GM21529 (cell line): ENCODE data around the gene ANKEF1.
A peak's percentile ranks its signal among the peaks of the same experiment; 100 is the strongest.
"Not testable (repeated sequence)": the region's sequence is repeated elsewhere in the genome, so short reads cannot be mapped to it uniquely, and the experiment has no call there.

ENCODE experiments used
- ATAC-seq: cut with Tn5 transposase; IDR thresholded peaks from one replicate; pipeline ENCODE4 v1.9.1; 2021; ENCODE audit not compliant: unreplicated experiment

The ANKEF1 gene

DNA sequence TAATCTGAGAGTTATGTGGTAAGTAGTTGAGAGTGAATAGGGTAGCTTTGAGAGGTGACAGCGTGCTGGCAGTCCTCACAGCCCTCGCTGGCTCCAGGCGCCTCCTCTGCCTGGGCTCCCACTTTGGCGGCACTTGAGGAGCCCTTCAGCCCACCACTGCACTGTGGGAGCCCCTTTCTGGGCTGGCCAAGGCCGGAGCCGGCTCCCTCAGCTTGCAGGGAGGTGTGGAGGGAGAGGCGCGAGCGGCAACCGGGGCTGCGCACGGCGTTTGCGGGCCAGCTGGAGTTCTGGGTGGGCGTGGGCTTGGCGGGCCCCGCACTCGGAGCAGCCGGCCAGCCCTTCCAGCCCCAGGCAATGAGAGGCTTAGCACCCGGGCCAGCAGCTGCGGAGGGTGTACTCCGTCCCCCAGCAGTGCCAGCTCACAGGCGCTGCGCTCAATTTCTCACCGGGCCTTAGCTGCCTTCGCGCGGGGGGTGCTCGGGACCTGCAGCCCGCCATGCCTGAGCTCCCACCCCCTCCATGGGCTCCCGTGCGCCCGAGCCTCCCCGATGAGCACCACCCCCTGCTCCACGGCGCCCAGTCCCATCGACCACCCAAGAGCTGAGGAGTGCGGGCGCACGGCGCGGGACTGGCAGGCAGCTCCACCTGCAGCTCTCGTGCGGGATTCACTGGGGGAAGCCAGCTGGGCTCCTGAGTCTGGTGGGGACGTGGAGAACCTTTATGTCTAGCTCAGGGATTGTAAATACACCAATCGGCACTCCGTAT lies 3.2 kb upstream of the ANKEF1 start:
- ATAC-seq, result not testable (repeated sequence)

DNA sequence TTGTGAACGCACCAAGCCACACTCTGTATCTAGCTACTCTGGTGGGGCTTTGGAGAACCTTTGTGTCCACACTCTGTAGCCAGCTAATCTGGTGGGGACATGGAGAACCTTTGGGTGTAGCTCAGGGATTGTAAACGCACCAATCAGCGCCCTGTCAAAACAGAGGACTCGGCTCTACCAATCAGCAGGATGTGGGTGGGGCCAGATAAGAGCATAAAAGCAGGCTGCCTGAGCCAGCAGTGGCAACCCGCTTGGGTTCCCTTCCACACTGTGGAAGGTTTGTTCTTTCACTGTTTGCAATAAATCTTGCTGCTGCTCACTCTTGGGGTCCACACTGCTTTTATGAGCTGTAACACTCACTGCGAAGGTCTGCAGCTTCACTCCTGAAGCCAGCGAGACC lies 2.5 kb upstream of the ANKEF1 start:
- ATAC-seq, result not testable (repeated sequence)

DNA sequence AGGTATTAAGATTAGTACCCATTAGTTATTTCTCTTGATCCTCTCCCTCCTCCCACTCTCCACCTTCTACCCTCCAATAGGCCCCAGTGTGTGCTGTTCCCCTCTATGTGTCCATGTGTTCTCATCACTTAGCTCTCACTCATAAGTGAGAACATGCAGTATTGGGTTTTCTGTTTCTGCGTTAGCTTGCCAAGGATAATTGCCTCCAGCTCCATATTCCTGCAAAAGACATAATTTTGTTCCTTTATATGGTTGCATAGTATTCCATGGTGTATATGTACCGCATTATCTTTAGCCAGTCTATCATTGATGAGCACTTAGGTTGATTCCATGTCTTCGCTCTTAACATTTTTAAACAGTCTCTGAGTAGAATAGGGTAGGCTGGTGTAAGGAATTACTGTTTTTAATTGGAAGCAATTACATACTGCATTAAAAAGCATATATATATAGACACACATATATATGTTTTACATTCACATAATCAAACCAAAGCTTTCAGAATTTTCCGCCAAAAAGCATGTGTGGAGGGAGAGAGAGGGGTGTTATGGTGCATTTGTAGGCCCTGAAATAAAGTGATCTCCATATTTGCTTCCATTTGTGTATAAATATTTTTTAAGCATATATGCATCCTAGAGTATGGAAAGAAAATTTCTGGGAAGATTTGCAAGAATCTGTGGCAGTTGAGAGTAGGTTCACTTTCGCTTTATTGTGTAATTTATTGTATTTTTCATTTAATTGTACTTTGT lies 709 bp upstream of the ANKEF1 start:
- ATAC-seq, result no peak

DNA sequence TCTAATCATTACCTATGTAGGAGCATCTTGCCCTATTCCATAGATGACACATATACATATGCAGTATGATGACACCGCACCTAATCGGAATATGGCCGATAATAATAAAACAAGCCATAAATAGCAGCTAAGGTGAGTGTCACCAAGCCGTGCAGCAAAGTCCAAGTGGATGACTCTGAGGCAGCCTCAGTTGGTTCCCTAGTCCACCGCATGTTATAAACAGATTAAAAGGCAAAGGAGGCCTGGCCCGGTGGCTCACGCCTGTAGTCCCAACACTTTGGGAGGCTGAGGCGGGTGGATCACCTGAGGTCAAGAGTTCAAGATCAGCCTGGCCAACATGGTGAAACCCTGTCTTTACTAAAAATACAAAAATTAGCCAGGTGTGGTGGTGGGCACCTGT lies 1.5 kb downstream of the ANKEF1 start:
- ATAC-seq, result not testable (repeated sequence)

DNA sequence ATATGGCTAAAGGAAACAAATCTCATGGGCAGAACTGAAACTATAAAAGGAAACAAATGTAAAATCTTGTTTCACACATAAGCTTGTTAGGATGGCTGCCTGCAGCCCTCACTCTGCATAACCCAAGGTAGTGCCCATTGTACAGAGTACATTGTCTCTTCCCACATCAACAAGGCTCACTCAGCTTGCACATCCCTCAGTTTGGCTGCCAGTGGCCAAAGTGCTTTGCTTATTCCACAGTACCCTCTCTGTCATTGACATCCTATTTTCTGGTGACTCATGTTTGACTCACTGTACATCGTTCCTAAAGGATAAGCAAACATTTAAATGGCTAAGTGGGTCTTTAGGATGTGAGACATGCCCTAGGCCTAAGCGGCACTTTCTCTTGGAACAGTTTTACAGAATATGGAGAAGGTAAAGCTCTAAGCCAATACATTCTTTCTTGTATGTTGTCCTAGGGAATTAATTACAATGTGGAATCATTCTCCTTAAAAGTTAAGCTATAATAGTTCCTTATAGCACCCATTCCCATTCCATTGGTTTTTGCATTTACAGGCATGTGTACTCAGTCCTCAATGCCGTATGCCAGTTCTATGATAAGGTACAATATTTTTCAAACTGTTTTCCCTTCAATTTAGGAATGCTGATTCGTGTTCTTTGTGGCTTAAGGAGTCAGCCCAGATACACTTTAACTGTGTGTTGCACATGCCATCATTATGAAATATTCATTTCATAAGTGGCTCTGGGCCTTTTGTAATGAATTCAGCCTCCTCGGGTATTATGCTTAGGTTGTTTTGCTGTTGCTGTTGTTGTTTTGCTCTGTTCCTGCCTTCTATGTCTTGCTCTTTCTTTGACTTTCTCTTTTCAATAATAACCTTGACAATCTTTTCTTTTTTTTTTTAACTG lies 5.5 kb downstream of the ANKEF1 start:
- ATAC-seq, result no peak

DNA sequence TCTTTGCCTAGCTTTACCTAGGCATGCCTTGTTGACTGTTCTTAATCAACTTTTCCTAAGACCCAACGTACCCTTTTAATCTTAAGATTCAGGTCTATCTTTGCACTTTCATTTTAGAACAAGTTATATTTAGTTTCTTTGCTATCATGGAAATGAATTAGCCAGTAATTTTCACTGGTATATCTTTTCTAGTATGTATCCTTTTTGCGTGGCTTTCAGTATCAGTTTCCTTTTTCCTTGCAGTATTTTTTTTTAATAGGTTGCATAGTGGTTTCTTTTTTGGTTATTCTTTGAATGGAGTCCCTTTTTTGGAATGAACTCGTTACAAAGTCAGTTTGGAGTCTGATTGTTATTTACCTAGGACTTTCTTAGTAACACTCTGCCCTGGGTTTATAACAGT lies 7.3 kb downstream of the ANKEF1 start:
- ATAC-seq, result no peak

DNA sequence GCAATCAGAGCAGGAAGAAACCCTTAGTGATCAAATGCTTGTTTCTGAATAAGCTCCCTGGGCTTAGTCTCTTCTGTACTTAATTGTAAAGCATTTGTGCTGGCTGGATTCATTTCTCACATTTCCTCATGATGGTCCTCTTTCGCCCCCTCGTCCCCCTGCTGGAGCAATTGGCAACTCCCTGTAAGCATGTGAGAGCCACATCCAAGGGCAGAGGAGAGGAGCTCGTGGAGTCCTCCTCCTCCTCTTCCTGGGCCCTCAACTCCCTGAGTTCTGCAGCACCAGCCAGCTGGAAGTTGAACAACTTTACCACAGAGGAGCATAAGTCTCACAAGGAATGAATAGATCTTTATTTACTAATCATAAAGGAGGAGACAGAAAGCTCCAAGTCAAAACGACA lies 12.6 kb downstream of the ANKEF1 start:
- no peak for ATAC-seq

DNA sequence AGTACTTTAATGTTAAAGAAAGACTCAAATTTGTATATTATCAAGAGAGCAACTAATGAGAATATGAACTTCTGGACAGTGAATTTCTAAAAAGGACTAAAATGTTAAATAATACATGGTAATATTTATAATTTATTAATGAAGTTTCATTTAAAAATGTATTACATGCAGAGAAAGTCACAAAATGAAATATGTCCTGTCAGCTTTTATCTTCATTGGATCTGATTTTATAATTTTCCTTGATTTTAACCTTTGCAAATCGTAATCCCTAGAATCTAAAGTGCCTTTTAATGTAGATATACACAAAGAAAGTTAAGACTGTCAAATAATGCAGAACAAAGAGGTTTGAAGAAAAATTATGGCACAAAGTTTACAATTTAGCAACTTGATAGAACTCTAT lies 16.4 kb downstream of the ANKEF1 start:
- no peak for ATAC-seq

DNA sequence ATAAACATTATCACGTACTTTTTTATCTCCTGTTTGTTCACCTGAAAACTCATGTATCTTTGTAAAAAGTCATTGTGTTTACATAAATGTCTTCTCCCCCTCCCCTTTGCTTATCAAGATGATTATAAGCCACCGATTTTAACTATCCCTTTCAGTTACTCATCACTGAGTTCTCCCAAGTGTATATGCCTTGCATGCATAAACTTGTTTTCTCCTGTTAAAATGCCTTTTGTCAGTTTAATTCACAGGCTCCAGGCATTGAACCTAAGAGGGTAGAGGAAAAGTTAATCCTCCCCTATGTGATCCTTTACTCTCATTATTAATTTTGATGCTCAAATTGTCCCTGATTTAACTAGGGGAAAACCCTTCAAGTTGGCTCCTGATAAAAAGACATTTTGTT lies 24.2 kb downstream of the ANKEF1 start:
- no peak for ATAC-seq

DNA sequence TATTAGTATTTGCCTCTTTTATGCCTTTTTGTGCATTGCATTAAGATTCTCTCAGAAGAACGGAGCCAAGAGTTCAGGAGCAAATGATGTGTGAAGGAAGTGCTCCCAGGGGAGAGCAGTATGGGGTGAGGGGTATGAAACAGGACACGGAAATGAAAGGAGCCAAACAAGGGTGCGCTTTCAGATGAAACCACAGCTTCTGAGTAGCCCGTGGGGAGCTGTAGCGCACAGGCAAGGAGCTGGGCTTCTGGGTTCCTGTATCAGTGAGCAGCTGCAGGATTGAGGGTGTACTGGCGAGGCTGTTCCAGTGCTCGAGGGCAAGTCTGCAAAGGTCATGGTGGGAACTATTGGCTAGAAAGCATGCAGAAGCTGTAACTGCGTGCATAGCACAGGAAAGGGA lies 25.4 kb downstream of the ANKEF1 start:
- ATAC-seq, result peak; percentile 76

DNA sequence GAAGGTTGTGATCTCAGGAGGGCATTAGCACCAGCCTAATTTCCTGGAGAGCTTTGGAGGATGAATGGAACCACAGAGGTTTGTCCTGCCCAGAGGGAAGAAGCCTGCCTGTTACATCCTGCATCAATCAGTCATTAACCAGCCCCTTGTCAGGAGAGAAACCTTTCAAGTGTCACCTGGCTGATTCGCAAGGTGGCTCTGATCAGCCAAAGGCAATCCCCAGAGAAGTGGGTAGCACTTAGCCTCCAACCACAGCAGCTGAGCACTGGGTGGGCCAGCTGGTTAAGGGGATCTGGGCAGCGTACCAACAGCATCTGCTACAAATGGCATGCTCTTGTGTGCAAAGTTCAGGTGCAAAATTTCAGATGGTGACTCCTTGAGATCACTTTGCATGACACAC lies 26.9 kb downstream of the ANKEF1 start:
- no peak for ATAC-seq

DNA sequence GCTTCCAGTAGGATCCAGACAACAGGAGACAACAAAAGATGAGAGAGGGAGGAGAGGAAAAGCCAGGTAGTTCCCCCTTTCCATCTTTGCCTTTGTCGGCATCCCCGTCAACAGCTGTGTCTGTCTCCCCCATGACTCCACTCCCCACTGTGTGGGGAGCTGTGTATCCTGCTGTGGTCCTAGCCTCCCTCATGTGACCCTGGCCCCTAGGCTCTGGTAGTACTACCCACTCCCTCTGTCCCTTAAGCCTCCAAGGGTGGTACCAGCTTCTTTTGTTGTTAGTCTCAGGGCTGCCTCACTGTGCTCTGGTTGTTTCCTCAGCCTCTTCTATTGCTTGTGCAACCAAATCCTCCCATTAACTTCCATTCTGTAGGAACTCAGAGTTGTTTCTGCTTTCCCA lies 28.7 kb downstream of the ANKEF1 start:
- no peak for ATAC-seq

DNA sequence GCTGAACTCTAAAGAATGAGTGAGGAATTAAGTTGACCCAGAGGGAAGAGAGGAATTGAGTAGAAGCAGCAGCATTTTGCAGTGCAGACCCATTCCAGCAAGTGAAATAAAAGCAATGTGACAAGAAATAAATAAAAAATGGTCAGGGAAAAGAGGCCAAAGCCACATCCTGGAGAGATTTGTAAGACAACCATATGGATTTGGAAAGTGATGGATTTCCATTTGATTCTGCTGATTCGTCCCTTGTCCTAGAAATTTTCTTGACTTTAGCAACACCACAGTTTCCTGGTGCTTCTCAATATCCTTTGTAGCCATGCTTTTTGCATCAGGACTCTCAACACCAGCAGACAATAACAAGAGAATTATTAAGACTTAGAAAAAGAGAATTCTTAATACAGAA lies 29.8 kb downstream of the ANKEF1 start:
- no peak for ATAC-seq

DNA sequence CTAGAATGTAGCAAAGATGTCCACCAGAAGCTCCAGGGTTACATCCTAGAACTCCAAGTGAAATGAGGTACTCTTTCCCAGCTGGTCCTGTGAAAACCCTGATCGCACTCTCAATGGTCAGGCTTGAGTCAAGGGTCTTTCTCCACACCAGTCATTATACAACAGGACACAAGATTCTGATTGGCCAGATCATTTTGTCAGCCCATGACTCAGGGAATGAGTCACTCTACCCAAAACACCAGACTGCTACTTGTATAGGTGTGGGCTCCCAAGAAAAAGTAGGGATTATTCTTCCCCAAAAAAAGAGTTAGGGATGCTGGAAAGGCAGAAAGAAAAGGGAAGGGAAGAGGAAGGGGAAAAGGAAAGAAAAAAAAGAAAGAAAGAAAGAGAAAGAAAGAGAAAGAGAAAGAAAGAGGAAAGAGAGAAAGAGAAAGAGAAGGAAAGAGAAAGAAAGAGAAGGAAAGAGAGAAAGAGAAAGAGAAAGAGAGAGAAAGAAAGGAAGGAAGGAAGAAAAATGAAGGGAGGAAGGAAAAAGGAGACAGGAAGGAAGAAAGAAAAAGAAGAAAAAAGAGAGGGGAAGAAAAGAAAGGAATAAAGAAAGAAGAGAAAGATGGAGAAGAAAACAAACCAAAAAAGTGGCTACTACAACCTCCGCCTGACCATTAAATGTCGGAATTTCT lies 30.5 kb downstream of the ANKEF1 start:
- ATAC-seq, result no peak

DNA sequence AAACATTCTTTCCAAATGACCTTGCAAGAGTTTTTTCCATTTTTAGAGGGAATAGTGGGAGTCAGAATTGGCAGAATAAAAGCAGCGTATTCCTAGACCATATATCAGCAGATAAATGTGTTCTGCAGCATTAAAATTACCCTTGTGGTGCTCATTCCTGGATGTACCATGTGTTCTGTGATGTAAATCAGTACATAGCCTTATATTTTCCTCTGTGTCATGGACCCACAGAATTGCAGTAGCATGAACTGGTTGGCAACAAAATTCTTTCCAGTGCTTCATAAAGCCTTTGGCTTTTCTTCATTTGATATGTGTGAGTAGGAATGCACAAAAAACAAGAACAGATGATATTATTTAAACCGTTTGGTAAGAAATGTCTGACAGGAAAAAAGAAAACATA lies 32.5 kb downstream of the ANKEF1 start:
- no peak for ATAC-seq

DNA sequence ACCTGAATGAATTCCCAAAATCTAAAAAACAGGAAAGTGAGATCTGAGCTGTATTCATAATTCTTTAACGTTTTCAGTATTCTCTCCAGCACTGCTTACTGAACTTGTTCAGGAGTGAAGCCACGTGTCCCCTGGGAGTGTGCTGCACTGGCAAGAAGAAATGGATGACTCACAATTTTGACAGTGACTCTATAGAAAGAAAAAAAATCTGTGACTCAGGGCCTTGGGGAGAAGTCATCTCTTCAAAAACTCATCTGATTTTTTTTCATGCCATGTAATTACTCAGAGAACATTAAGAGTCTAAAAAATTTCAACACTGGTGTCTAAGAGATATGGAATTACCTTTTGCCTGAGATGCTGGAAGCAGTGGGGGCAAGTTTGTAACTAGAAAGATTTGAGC lies 39.7 kb downstream of the ANKEF1 start:
- no peak for ATAC-seq

DNA sequence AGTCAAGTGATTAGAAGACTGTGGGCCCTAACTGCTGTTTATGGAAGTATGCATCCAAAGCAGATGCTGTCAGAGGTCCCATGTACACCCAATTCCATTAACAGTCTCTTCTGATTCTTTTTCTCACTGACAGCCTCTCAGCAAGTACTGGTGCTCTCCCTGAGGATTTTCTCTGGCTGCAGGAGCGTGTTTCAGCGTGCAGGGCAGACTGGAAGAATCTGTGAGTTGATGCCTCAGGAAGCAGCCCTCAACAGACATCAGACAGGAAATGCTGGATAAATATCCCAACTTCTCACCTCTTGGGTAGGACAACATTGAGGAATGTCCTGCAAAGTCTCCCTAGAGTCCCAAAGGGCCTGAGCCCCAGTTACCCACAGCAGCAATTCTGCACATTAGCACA lies 40.8 kb downstream of the ANKEF1 start:
- no peak for ATAC-seq

DNA sequence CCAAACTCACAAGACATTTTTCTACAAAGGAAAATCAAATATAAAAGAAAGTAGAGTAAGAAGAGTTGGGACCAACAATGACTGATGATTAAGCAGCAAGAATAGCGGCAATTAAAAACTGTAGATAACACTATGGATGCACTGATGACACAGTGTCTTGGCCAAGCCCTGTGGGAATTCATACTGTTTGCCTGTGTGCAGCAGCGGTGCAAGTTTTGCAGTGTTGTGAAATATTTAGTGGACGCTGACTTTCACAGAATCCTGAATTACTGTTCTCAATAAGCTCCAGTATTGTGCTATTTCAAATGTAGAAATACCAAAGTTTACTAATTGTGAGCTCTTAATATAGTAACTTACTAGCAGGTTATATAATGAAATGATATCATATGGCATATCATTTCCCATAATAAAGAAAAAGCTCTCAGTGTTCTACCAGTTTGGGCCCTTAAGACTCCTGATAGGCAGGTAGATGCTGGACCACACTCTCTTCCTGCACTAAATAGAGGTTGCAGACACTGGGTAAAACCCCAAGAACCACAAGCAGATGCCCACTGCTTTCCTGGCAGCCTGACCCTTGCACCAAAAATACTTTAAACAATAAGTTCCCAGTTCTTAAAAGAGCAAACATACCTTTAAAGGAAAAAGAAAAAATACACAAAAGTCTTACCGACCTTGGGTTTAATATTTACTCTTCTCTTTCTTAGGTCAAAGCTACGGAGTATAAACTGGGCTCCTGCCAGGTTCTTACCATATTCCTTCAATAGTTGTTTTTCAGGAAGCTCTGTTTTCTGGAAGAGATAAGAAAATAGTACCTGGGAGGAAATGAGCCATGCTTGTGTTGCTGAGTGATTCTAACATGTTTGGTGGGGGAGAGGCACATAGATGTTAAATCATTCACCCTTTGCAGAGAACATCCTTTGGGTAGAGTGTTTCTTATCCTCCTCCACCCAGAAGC lies 41.6 kb downstream of the ANKEF1 start:
- ATAC-seq, result no peak

DNA sequence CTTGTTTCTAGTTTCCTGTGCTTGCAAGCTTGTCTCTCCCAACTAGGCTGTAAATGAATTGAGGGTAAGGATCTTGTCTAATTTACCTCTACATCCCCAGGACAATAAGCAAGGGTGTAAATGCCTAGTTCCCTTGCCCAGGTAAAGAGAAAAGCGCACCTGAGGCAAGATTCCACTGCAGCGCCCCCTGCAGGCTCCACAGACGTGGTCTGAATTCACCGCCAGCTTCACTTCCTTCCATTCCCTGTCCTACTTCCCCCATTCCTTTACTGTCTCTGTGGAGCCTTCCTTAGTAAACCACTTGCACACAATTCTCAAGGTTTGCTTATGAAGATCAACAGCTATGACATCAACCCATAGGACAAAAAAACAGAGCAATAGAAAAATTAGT lies 42.3 kb downstream of the ANKEF1 start:
- no peak for ATAC-seq

DNA sequence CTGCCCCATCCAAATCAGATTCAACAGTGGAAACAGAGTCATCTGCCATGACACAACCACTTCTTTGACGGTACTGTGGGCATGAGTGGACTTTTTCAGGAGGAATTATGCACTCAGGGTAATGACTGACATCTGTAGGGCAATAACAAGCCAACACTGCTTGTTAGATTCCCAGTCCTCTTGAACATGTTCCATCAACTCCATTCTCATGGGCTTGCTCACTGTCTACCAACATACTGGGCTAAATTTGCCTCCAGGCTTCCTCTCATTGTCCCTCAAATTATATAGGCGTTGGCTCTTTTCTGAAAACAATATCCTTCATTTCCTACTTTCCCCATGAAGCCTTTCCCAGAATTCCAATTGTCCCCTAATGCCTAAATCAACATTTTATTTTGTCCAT lies 43.1 kb downstream of the ANKEF1 start:
- ATAC-seq, result no peak
